ENCODE data around the gene HIBCH. TPM values are rescaled to one million over a fixed set of nuclear protein-coding genes. Genes with fewer than 3 reads are reported as not detected.

Gene HIBCH, protein sequence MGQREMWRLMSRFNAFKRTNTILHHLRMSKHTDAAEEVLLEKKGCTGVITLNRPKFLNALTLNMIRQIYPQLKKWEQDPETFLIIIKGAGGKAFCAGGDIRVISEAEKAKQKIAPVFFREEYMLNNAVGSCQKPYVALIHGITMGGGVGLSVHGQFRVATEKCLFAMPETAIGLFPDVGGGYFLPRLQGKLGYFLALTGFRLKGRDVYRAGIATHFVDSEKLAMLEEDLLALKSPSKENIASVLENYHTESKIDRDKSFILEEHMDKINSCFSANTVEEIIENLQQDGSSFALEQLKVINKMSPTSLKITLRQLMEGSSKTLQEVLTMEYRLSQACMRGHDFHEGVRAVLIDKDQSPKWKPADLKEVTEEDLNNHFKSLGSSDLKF
- polyA plus RNA-seq (2011; rRNA removed) (5.2 and 12.4 TPM in 2 replicates), polyA minus RNA-seq (2011; rRNA and poly(A)+ RNA removed) (3.7 and 4.9 TPM in 2 replicates)

DNA sequence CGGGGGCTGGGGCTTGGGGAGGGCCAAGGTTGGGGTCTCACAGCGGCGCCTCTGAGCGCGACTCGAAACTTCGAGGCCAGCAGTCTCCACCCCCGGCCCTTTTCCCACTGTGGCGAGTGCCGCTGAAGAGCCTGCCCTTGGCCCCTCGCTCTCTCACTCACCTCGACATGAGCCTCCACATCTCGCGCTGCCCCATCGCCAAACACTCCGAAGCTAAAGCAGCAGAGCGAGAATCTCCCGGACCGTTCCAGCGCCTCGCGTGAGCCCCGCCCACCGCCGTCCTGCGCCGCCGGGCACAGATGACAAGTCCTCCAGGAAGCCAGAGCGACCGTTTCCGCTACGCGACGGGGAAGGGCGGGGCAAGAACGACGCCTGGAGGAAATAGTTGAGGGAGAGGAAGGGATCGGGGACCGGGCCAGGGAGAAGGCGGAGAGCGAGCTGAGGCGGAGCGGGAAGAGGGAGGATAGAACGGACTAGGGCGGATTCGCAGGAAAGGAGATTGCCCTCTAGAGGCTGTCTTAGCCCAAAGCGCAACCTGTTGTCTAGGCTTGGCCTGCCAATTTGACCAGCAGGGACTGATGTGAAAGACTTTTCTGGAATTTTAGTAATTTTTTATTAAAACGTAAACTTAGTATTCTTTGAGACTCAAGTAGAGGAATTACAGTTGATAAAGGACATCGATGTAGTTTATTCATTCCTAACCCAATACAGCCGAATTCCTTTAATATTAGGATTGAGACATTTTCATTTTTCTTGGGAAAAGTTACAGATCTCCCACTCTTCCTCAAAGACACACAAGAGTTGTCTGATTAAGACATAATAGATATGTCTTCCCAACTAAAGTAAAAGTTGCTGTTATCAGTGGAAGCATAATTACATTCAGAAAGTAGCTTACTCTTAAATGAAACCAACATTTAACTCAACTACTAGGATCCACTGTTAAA is at the start of gene HIBCH:
HIBCH (minus strand) TSS at position 272 of the 944 bp plus-strand sequence; CDS start at position 196, 76 bp downstream.
- no peaks in the 10 kb centered on the region for H3K27me3 ChIP-seq (ENCODE audit: control insufficient read depth, insufficient read depth, low read length)
- peak; percentile 97 for DNase-seq (ENCODE audit: low read depth)
- TF ChIP-seq, protein P1, sequence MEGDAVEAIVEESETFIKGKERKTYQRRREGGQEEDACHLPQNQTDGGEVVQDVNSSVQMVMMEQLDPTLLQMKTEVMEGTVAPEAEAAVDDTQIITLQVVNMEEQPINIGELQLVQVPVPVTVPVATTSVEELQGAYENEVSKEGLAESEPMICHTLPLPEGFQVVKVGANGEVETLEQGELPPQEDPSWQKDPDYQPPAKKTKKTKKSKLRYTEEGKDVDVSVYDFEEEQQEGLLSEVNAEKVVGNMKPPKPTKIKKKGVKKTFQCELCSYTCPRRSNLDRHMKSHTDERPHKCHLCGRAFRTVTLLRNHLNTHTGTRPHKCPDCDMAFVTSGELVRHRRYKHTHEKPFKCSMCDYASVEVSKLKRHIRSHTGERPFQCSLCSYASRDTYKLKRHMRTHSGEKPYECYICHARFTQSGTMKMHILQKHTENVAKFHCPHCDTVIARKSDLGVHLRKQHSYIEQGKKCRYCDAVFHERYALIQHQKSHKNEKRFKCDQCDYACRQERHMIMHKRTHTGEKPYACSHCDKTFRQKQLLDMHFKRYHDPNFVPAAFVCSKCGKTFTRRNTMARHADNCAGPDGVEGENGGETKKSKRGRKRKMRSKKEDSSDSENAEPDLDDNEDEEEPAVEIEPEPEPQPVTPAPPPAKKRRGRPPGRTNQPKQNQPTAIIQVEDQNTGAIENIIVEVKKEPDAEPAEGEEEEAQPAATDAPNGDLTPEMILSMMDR (IDR thresholded peaks at IDR 0.05; ENCODE audit: insufficient read depth, low read depth, low read length), result peak; percentile 92
- H3K36me3 ChIP-seq (ENCODE audit: control insufficient read depth, insufficient read depth, low read length), result no peaks in the 10 kb centered on the region
- POLR2A ChIA-PET, result interaction anchor here (0.6 kb wide), 1 partner anchor 1005 kb away, joined by 3 read pairs; no protein-coding TSS in a partner anchor
- H3K4me3 ChIP-seq (ENCODE audit: low read depth, low read length), result peak within 1 kb of the TSS; percentile 81
- CTCF ChIA-PET, result interaction anchor here (0.6 to 3.1 kb wide), 12 partner anchors 9 to 646 kb away, joined by 3 to 13 read pairs (median 3); partner anchors contain the start of genes INPP1, ORMDL1 and PMS1

DNA sequence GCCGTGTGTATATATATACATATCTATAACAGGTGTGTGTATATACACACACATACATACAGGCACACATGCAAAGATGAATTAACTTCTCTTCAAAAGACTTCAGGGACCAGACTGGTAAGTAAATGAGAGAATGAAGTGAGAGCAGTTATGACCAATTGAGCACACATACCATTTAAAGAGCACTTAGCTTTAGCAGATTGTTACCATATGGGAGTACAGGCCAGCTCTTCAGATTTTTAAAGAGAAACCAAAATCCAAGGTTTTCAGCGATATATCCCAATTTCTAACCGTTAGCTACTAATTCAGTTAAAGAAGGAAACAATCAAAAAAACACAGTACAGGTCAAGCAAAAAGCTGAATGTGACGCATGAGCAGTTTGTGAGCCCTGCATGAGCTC is 47.5 kb upstream of the HIBCH start:
- peaks cover 1% of the 10 kb centered on the region for H3K36me3 ChIP-seq (ENCODE audit: control insufficient read depth, insufficient read depth, low read length)
- H3K27me3 ChIP-seq (ENCODE audit: control insufficient read depth, insufficient read depth, low read length), result no peaks in the 10 kb centered on the region
- POLR2A ChIA-PET, result interaction anchor here (0.6 kb wide), 1 partner anchor 10 kb away, joined by 3 read pairs; no protein-coding TSS in a partner anchor
- DNase-seq (ENCODE audit: low read depth), result no peak
- TF ChIP-seq, protein P1 (IDR thresholded peaks at IDR 0.05; ENCODE audit: insufficient read depth, low read depth, low read length), result no peak
- H3K4me3 ChIP-seq (ENCODE audit: low read depth, low read length), result no peak overlapping the region
- CTCF ChIA-PET, result interaction anchor here (0.5 to 2.2 kb wide), 4 partner anchors 8 to 278 kb away, joined by 3 to 10 read pairs (median 4); no protein-coding TSS in a partner anchor

DNA sequence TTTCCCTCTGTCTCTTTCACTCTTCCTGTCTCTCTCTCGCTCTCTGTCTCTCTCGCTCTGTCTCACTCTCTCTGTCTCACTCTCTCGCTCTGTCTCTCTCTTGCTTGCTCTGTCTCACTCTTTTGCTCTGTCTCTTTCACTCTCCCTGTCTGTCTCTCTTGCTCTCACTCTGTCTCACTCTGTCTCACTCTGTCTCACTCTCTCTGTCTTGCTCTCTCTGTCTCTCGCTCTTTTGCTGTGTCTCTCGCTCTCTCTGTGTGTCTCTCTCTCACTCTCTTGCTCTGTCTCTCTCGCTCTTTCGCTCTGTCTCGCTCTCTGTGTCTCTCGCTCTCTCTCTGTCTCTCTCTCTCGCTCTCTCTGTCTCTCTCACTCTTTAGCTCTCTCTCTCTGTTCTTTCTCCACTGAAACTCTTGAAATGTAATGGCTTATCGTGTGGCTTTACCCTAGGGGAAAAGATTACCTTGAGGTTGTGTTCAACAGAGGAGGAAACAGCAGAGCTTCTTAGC is 46.7 kb upstream of the HIBCH start:
- Histone ChIP-seq H3K27me3 (ENCODE audit: control insufficient read depth, insufficient read depth, low read length) (no peaks in the 10 kb centered on the region), H3K4me3 (ENCODE audit: low read depth, low read length) (no peak overlapping the region), H3K36me3 (ENCODE audit: control insufficient read depth, insufficient read depth, low read length) (peaks cover 1% of the 10 kb centered on the region)
- CTCF ChIA-PET, result interaction anchor here (2.2 kb wide), 1 partner anchor 277 kb away, joined by 10 read pairs; no protein-coding TSS in a partner anchor
- TF ChIP-seq, protein P1 (IDR thresholded peaks at IDR 0.05; ENCODE audit: insufficient read depth, low read depth, low read length), result no peak
- DNase-seq (ENCODE audit: low read depth), result no peak
- POLR2A ChIA-PET, result no interaction called here

DNA sequence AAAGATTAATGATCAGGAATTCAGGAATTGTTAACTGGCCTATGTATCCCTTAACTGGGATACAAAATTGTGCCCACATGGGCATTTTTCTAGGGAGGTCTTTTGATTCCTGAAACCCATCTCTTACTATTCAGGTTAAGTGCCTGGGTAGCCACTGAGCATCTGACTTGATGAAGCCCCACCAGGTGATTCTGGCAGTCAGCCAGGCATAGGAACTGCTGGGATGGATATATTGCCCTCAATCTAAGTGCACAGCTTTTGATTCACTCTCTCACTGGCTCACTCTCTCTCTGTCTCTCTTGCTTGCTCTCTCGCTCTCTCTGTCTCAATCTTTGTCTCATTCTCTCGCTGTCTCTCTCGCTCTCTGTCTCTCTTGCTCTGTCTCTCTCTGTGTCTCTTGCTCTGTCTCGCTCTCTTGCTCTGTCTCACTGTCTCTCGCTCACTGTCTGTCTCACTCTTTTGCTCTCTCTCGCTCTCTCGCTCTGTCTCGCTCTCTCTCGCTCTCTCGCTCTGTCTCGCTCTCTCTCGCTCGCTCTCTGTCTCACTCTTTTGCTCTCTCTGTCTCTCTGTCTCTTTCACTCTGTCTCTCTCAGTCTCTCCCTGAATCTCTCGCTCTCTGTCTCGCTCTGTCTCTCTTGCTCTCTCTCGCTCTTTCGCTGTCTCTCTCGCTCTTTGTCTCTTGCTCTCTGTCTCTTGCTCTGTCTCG is 46.0 kb upstream of the HIBCH start:
- Histone ChIP-seq H3K36me3 (ENCODE audit: control insufficient read depth, insufficient read depth, low read length) (peaks cover 1% of the 10 kb centered on the region), H3K27me3 (ENCODE audit: control insufficient read depth, insufficient read depth, low read length) (no peaks in the 10 kb centered on the region), H3K4me3 (ENCODE audit: low read depth, low read length) (no peak overlapping the region)
- DNase-seq (ENCODE audit: low read depth), result no peak
- TF ChIP-seq, protein P1 (IDR thresholded peaks at IDR 0.05; ENCODE audit: insufficient read depth, low read depth, low read length), result no peak
- ChIA-PET CTCF (interaction anchor here (1.0 kb wide), 1 partner anchor 143 kb away, joined by 3 read pairs; no protein-coding TSS in a partner anchor), POLR2A (no interaction called here)
